Measurements from ENCODE around the gene LECT2. TPM values are rescaled to one million over a fixed set of nuclear protein-coding genes. Genes with fewer than 3 reads are reported as not detected.

Gene LECT2
- total RNA-seq, 1 experiment from 2014 or later = not detected

- ATAC-seq (no peak), DNase-seq (ENCODE audit: low read depth, low spot score) (no peak)
- TF ChIP-seq MAX (IDR thresholded peaks at IDR 0.05) = no peak
- no peak for TF ChIP-seq CBX3 (IDR thresholded peaks at IDR 0.05; ENCODE audit: low read depth)
- TF ChIP-seq REST (IDR thresholded peaks at IDR 0.05; ENCODE audit: low read depth) = no peak
- TF ChIP-seq YY1 (IDR thresholded peaks at IDR 0.05; ENCODE audit: extremely low read depth, insufficient replicate concordance, low read depth, low read length) = no peak
- TF ChIP-seq SIN3A (IDR thresholded peaks at IDR 0.05; ENCODE audit: low read depth) = no peak
- H3K9ac ChIP-seq (ENCODE audit: low read length) = no peak overlapping the region
- no peaks in the 10 kb centered on the region for H3K4me1 ChIP-seq (ENCODE audit: control insufficient read depth in 1 of 2, insufficient read depth in 2 of 2, low read length in 2 of 2)
- POLR2A ChIA-PET = no interaction called here
- H2AFZ ChIP-seq (ENCODE audit: low read depth, low read length, poor library complexity, severe bottlenecking) = no peak overlapping the region
- BruUV-seq (replicated peaks) = no TSS peak
- CTCF ChIA-PET = no interaction called here
- RAD21 ChIA-PET (ENCODE audit: low non-redundant PET in 1 of 2, low total read pairs in 2 of 2, uncharacterized antibody in 2 of 2, unreplicated experiment in 2 of 2) = no interaction called here
- H3K36me3 ChIP-seq (ENCODE audit: control insufficient read depth in 1 of 2, insufficient read depth in 2 of 2, low read length in 2 of 2) = no peaks in the 10 kb centered on the region
- H3K79me2 ChIP-seq (ENCODE audit: insufficient read depth, low read length) = no peaks in the 10 kb centered on the region
- H3K4me2 ChIP-seq (ENCODE audit: low read length) = no peak overlapping the region
- H3K9me2 ChIP-seq (ENCODE audit: insufficient read depth) = no peaks in the 10 kb centered on the region
- intact Hi-C loops (cut with micrococcal nuclease) = no loop called here
- peaks cover 93% of the 10 kb centered on the region for H3K27me3 ChIP-seq (ENCODE audit: insufficient read depth, low read length)
- H4K20me1 ChIP-seq (ENCODE audit: insufficient read depth) = no peaks in the 10 kb centered on the region
- no peak overlapping the region for H3K4me3 ChIP-seq (replicated peaks in 1 of 2; ENCODE audit: low read depth in 1 of 2, low read length in 2 of 2)
- no peak overlapping the region for H3K27ac ChIP-seq (ENCODE audit: low read depth, low read length)
- no peaks in the 10 kb centered on the region for H3K9me3 ChIP-seq (ENCODE audit: control insufficient read depth in 1 of 2, insufficient read depth in 1 of 2, low read depth in 1 of 2, low read length in 2 of 2)
Observed at GRCh38 chr5:135920199-135920598, 34.6 kb downstream of the LECT2 start.

GRCh38 chr5:135916638-135917263 is 38.0 kb downstream of the LECT2 start:
- intact Hi-C loops (cut with micrococcal nuclease) = no loop called here
- Histone ChIP-seq H3K4me1 (ENCODE audit: control insufficient read depth in 1 of 2, insufficient read depth in 2 of 2, low read length in 2 of 2) (no peaks in the 10 kb centered on the region), H3K27me3 (ENCODE audit: insufficient read depth, low read length) (peaks cover 95% of the 10 kb centered on the region), H2AFZ (ENCODE audit: low read depth, low read length, poor library complexity, severe bottlenecking) (no peak overlapping the region), H3K36me3 (ENCODE audit: control insufficient read depth in 1 of 2, insufficient read depth in 2 of 2, low read length in 2 of 2) (no peaks in the 10 kb centered on the region), H3K79me2 (ENCODE audit: insufficient read depth, low read length) (no peaks in the 10 kb centered on the region), H3K9me3 (ENCODE audit: control insufficient read depth in 1 of 2, insufficient read depth in 1 of 2, low read depth in 1 of 2, low read length in 2 of 2) (no peaks in the 10 kb centered on the region), H3K4me3 (replicated peaks in 1 of 2; ENCODE audit: low read depth in 1 of 2, low read length in 2 of 2) (no peak overlapping the region), H3K9ac (ENCODE audit: low read length) (no peak overlapping the region), H4K20me1 (ENCODE audit: insufficient read depth) (no peaks in the 10 kb centered on the region), H3K9me2 (ENCODE audit: insufficient read depth) (no peaks in the 10 kb centered on the region), H3K27ac (ENCODE audit: low read depth, low read length) (no peak overlapping the region), H3K4me2 (ENCODE audit: low read length) (no peak overlapping the region)
- no peak for ATAC-seq
- ChIA-PET RAD21 (ENCODE audit: low non-redundant PET in 1 of 2, low total read pairs in 2 of 2, uncharacterized antibody in 2 of 2, unreplicated experiment in 2 of 2) (no interaction called here), CTCF (no interaction called here), POLR2A (no interaction called here)
- no peak for DNase-seq (ENCODE audit: low read depth, low spot score)
- BruUV-seq (replicated peaks) = no TSS peak
- TF ChIP-seq YY1 (IDR thresholded peaks at IDR 0.05; ENCODE audit: extremely low read depth, insufficient replicate concordance, low read depth, low read length) (no peak), MAX (IDR thresholded peaks at IDR 0.05) (no peak), CTCF (IDR thresholded peaks at IDR 0.05 in 2 of 3, conservative IDR thresholded peaks at IDR 0.05 in 1 of 3; ENCODE audit: borderline replicate concordance in 1 of 3, insufficient read depth in 1 of 3, low read depth in 2 of 3, low read length in 2 of 3) (no peak), POLR2A (IDR thresholded peaks at IDR 0.05; ENCODE audit: borderline replicate concordance, extremely low read depth, insufficient read depth, insufficient read length) (no peak), EGR1 (IDR thresholded peaks at IDR 0.05; ENCODE audit: low read depth) (no peak), JUND (IDR thresholded peaks at IDR 0.05) (no peak), REST (IDR thresholded peaks at IDR 0.05; ENCODE audit: low read depth) (no peak)

Measured in HCT116 (cell line).